ENCODE measurements around the gene LAMC1.
"Not testable (repeated sequence)": the region's sequence is repeated elsewhere in the genome, so short reads cannot be mapped to it uniquely, and the experiment has no call there.

Gene LAMC1

DNA sequence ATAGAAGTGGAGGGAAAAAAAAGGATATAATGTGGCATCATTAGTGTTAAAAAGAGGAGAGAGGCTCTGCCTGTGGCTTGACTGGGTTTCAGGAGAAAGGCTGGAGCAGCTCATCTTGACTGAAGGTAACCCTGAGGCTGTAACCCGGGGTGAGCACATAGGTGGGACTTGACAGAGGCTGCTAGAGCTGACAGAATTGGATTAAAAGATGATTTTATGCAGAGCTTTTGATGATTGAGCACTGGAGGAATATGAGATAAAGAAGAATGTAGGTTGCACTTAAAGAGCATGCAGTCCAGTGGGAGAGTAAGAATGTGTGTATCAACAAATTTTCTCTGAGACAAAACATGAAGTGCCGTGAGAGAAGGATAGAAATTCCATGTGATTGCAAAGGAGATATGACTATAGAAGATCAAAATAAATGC lies 17.3 kb downstream of the LAMC1 start:
- FAIRE-seq = no peak
- DNase-seq (ENCODE audit: insufficient read length, low spot score) = no peak

DNA sequence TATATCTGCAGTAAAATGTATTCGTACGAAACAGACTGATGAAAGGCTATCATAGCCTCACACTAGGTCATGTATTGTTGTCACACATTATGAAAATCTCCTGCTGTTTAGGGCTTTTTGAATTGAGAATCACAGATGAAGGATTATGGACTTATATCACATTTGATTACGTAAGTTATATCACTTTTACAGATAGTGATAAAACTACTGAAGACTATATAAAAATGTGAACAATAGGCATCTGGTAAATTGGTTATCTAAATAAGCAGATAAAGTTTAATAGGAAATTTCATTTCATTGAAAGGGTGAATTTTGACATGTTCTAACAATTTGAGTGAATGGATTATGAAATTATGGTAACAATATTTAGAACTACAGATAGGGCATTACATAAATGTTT lies 20.0 kb downstream of the LAMC1 start:
- DNase-seq (ENCODE audit: insufficient read length, low spot score) (no peak), FAIRE-seq (no peak)

DNA sequence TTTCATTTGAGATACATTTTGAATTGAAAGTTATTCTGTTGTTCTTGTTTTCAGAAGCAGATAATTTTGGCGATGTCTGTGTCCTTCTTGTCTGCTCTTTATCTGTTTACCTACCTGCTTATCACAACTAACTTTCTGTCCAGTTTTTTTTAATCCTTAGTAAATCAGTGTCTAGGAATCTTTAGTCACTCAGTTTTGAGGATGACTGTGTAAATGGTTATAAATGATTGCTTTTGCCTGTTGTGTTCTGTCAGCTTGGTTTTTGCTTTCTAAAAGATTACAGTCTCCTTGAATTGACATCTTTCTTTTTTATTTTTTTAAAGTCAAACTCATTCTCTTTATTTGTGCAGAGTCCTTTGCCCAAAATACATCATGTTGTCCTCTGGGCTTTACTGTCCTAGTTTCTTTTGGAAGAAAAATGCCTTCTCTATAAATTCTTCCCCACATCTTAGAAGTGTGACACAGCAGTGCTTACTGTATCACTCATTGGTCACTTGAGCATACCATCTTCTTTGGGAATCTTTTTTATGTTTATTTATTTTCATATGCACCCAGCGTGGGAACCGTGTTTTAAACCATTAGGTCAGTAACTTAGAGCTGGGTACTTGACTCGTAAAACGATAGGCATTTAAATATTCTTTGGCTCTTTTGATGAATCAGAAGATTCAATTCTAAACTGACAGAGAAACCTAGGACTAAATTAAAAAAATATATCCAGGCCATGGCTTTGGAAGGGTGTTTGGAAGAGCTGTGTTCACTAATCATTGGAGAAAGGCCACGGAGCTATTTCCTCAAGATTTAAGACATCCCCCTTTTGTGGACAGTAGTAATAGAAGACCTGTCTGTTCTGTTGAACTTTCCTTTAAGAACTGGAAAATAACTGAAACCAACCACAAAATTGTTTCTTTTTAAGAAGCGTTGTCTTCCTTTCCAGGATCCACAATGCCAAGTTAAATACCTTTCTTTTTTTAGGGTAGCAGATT lies 20.9 kb downstream of the LAMC1 start:
- no peak for DNase-seq (ENCODE audit: insufficient read length, low spot score)
- FAIRE-seq = no peak

DNA sequence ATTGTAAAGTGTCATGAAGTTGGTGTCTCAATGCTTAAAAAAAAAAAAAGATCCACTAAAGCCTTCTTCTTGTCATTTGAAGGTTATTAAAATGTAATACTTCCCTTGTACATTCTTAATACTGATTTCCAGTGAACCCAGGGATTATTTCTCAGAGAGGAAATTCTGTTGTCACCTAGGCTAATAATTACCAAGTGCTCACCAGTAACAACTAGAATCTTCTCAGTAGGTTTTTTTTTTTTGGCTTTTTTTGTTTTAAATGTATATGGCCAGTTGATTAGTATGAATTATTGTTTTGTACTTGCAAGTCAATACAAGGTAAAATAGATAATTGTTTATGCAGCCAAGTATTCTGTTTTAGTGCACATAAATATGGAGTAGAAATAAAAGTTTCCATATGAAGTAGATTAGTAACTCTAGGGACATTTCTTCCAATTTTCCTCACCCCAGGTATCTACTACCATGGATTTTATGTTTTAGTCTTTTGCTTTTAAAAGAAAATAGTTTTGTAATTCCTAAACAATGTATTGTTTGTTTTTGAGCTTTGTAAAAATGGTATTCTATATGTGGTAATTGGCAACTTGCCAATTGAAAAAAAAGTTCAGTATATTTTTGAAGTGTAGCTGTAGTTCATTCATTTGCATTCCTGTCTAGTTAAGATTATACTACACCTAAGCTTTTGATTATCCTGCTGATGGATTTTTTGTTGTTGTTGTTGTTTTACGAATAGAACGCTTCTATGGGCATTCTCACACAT lies 21.9 kb downstream of the LAMC1 start:
- FAIRE-seq (no peak), DNase-seq (ENCODE audit: insufficient read length, low spot score) (no peak)

DNA sequence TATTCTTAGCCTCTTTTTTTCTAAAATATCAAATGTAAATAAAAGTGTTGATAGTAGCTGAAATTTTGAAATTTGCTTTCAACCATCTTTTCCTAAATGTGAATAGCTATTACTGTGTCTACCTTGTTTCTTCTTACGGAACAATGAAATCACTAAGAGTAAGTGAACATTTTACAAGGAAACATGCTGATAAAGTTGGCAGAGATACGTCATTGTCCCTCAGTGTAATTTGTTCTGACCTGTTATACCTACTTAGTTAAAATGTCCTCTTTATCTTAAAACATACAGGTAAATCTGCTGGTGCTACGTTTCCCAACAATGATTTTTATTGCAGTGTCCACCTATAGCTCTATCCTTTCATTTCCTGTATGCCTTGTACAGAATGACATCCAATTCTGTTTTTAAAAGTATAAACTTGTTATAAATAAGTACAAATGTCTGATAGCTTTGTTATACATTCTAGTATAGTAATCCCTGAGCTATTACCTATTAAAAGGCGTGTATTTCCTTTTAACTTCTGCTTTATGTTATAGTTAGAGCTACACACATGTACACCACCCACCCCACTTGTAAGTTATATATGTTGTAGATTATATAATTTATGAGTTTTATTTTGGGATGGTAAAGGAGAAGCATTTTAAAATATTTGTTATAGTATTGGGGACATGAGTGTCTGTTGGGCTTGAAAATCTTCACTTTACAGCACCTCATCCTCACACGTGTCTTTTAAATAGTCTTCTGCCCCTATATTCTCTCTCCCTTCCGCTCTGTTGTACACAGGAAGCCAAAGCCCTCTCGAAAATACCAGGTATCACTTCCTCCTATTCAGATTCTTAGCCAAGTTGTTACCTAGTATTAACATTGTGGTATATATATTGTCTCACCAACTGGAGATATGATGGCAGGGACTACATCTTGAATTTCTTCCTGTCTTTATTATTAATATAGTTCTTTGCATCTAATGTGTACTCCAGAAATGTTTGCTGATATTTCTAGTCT lies 25.2 kb downstream of the LAMC1 start:
- FAIRE-seq (no peak), DNase-seq (ENCODE audit: insufficient read length, low spot score) (no peak)

DNA sequence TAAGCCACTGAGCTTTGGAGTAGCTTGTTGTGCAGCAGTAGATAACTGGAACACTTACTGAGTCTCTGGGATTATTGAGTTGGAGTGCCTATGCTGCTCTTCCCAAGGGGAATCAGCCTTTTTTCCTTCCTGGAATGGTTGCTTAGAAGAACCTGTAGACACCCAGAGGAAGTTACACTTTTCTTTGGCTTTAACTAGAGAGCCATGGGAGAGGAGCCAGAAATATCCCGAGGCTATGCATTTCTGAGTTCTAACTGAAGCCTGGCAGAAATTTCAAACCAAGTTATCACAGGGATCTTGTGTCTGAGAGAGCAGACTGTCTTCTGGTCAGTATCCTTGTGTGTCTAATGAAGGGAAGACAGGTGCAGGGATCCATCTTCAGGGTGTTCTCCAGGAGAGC lies 28.3 kb downstream of the LAMC1 start:
- DNase-seq (ENCODE audit: insufficient read length, low spot score) (no peak), FAIRE-seq (no peak)

DNA sequence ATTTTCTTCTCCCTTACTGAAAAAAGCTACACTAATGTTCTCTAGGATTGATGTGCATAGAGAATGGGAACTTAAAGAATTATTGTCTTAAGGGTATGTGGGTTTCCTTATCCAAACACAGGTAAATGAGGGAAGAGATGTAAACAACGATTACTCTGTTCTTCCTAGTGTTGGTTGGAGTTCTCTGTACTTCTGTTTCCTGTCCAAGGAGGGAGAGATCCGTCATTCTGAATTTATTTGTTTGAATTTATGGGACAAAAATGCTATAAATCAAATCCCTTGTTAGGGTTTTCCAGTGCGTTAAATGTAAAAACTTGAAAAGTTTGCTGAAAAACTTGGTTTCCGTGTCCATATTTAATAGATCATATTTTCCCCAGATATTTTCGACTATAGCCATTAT lies 29.6 kb downstream of the LAMC1 start:
- no peak for FAIRE-seq
- DNase-seq (ENCODE audit: insufficient read length, low spot score) = no peak

DNA sequence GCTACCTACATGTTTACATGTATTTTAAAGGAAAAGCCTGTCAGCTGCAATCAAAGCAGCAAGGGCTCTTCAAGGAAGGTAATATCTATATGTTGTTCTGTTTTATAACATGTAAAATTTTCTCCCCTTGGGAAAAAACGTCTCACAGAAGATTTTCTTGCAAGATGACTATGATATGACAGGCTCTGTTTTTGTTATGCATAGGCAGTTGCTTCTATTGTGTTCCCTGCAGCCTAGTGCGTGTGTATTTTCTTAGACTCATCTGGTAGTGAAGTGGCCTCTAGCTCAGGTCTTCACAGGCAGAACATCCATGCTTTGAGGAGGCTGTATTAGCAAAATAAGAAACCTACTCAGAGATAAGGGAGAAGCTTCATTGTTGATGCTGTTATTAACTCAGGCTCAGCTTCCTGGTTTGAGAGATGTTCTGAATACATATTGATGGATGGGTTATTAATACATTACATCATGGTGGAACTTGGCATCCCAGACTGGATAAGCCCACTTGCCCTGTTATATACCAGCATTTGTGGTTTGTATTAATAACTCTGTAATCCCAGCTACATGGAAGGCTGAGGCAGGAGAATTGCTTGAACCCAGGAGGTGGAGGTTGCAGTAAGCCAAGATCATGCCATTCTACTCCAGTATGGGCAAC lies 35.8 kb downstream of the LAMC1 start:
- no peak for FAIRE-seq
- DNase-seq (ENCODE audit: insufficient read length, low spot score) = no peak

DNA sequence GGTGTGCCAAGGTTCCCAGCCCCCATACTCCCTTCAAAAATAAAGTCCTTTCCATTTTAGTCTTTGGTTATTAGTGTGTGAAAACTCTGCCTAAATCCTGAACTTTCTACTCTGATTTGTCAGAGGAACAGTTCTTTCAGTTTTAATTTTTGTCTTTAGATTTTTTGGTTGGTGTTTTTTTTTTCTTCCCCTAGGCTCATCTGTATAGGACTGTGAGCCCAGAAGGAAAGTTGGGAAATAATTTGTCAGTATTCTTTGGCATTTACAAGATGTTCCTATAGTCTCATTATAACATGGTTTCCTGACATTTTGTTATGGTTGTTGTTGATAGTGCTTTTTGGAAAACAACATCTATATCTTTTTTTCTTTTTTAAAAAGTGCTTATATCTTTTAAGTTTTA lies 38.0 kb downstream of the LAMC1 start:
- FAIRE-seq (no peak), DNase-seq (ENCODE audit: insufficient read length, low spot score) (no peak)

DNA sequence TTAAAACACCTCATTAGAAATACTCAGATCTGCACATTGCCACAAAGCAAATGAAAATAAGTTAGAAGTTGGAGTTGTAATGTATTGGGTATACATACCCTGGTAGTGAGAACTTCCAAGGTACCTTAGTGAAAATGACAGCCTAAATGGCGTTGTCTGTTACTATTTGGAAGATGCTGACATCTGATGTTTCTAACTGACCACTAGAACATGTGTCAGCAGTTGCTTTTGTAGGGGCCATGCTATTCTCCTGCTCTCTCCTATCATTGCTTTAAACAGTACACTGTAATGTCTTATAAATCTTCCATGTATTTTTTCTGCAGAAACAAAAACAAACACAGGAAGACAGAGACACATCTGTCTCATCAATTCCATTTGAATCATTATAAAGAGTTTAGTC lies 40.1 kb downstream of the LAMC1 start:
- FAIRE-seq (no peak), DNase-seq (ENCODE audit: insufficient read length, low spot score) (no peak)

DNA sequence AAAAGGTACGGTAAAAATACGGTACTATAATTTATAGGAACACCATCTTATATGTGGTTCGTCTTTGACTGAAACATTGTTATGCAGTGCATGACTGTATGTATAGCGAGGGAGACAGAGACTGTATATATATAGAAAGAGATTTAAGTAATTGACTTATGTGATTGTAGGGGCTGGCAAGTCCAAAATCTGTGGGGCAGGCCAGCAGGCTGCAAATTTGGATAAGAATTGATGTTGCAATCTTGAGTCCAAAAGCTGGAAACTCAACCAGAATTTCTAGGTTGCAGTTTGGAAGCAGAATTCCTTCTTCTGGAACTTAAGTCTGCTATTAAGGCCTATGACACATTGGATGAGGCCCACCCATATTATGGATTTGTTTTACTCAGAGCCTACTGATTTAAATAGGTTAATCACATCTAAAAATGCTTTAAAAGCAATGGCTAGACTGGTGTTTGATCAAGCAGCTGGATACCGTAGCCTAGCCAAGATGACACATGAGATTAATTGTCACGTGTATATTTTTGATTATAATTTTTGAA lies 42.0 kb downstream of the LAMC1 start:
- FAIRE-seq = no peak
- DNase-seq (ENCODE audit: insufficient read length, low spot score) = no peak

DNA sequence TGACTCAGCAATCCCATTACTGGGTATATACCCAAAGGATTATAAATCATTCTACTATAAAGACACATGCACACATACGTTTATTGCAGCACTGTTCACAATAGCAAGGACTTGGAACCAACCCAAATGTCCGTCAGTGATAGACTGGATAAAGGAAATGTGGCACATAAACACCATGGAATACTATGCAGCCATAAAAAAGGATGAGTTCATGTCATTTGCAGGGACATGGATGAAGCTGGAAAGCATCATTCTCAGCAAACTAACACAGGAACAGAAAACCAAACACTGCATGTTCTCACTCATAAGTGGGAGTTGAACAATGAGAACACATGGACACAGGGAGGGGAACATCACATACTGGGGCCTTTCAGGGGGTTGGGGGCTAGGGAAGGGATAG lies 43.2 kb downstream of the LAMC1 start:
- DNase-seq (ENCODE audit: insufficient read length, low spot score); FAIRE-seq: not testable (repeated sequence)

DNA sequence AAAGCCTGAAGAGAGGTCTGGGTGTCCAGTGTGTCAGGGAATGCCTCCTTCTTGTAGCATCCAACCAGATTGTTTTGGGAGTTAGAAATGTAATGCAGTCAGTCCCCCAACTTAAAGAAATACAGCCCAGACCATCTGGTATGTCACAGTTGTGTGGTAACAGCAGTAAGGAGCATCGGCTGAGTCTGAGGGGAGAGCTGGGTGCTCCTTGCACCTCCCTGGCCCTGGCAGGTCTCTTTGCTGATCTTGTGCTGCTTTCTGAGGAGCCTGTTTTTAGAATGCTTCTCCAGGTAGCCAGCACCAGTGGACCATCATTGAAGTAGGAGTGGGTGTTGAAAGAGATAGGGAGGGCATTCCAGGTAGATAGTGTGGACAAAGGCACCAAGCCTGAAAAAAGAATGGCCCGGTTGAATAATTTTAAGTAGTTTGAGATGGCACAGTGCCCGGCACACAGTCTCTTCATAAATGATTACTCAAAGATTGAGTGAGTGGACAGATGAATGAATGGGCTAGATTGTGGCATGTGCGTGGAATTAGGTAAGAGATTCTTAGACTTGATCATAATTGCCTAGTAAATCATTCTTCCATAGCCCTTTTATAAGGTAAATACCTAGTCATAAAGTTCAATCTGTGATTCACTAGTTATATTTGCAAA lies 46.5 kb downstream of the LAMC1 start:
- DNase-seq (ENCODE audit: insufficient read length, low spot score) (no peak), FAIRE-seq (no peak)

DNA sequence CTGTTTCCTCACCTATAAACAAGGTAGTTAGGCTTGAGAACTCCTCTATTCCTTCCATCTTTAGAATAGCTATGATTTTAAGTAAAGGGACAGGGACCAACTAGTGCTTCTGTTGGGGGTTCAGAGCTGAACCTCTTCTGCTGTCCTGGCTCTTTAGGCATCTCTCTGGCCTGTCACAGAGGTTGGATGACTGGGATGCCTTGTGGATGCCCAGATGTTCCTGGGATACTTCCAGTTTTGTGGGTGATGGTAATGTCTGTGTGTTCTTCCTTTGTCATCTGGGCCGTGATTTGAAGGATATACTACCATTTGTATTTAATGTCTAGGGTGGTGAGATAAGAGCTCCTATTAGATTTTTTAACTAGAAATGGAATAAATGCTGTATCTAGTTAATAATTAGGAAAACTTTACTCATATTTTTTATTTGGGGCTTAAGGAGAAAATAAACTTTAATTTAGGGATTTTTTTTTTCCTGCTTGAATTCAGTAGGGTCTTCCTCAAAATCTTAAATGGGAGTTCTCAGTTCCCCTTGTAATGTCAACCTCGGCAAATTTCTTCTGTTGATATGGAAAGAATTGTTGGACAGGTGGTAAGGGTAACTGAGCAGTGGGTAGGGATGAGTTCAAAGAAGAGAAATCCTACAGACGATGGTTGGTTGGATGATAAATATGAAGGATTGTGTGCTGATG lies 47.2 kb downstream of the LAMC1 start:
- FAIRE-seq = no peak
- DNase-seq (ENCODE audit: insufficient read length, low spot score) = no peak

DNA sequence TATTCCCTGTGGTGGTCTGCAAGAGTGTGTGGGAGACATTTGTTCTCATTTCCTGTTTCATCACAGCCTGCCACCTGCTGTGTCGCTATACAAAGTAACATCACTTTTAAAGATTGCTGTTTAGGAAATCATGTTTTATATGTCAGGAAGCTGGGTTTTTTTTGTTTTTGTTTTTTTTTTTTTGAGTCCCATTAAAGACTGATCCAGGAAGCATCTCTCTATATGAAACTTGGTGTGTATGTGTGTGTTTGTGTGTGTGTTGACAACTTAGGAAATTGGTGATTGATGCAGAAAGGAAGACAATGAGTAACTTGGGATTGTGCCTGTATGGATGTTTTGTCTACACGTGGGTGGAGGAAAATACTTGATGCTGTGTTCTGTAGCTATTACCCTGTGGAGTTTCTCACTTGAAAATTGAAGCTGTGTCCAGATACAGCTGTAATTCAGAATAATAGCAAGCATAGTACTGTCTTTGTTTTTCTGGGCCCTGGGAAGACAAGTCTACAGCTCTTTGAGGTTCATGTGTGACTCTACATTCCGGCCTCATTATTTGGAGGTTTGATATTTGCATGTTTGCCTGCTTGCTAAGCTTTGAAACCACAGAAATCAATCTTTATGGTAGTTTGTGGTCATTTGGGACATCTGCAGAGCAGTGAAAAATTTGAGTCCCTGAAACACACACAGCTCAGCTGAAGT lies 47.9 kb downstream of the LAMC1 start:
- FAIRE-seq (peak; percentile 20), DNase-seq (ENCODE audit: insufficient read length, low spot score) (no peak)

DNA sequence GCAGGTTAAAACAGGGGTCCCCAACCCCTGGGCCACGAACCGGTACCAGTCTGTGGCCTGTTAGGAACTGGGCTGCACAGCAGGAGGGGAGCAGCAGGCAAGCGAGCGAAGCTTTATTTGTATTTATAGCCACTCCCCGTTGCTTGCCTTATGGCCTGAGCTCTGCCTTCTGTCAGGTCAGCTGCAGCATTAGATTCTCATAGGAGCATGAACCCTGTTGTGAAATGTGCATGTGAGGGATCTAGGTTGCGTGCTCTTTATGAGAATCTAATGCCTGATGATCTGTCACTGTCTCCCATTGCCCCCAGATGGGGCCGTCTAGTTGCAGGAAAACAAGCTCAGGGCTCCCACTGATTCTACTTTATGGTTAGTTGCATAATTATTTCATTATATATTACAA lies 49.4 kb downstream of the LAMC1 start:
- FAIRE-seq; DNase-seq (ENCODE audit: insufficient read length, low spot score): not testable (repeated sequence)

DNA sequence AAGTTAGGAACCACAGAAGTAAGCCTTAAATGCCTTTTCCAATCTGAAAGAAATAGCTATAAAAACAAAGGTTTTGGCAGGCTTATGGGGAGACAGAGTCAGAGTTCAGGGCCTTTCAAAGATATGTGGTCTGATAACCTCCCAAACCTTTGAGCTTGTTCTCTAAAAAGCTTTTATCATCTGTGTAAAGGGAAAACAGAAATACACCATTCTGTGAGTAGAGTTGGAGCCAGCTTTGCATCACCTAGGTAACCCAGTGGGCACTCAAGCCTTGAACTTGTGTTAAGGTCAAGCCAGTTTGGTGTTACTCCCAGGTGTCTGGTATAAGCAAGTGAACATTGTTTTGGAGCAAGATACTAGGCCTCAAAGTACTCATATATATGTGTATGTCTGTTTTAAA lies 50.1 kb downstream of the LAMC1 start:
- FAIRE-seq (no peak), DNase-seq (ENCODE audit: insufficient read length, low spot score) (no peak)

DNA sequence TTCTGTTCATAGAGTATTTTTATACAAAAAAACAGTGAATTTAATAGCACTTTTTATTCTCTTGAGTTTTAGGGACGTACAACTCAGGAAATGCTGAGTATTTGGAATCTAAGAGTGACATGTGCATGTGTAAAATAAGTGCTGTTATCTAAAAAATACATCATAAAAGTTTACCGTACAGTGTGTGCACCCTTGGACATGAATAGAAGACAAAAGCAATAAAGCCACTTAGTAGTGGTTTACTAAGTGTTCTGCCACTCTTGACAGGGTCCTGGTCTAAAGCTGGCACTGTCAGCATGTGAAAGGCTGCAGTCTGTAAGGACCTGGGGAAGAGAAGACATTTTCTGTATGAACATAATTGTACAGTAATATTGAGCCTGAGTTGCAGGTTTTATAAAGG lies 51.0 kb downstream of the LAMC1 start:
- DNase-seq (ENCODE audit: insufficient read length, low spot score) (no peak), FAIRE-seq (no peak)

All from HTR-8/SVneo (cell line).